Adipose tissue (tissue), 3 donors: Measurements from ENCODE around the gene TMEM61. TPM values are rescaled to one million over a fixed set of nuclear protein-coding genes. Genes with fewer than 3 reads are reported as not detected.

Source experiments
- H3K27ac ChIP-seq: one replicate; pipeline ENCODE4 v1.5.1; 2013; ENCODE audit warnings: low read depth, low read length
- WGBS, 3 donors: extraction: QIAGEN DNeasy Blood & Tissue Kit; methylation state at CpG; one replicate each; pipeline ENCODE4 v1.1.7; 2013; 5-methylcytosine and 5-hydroxymethylcytosine counted together
- polyA plus RNA-seq, 3 donors: library from polyadenylated mRNA; stranded (reverse); fragments of 200-250 nt; gene quantifications; one replicate each; pipeline ENCODE4 v1.2.3, GENCODE V29; 2013
- donor health status: healthy with polysubstance abuse.
- donor health status: Bipolar disorder and iron deficiency.
- donor health status: healthy.

Gene TMEM61
- polyA plus RNA-seq, 3 donors: 0.45 to 3.1 (median 0.70) TPM

- WGBS, 3 donors: 58 to 75% (median 70%) methylated on average over 9 of the region's 9 CpGs
- no peak overlapping the region for H3K27ac ChIP-seq
These were observed 15.4 kb downstream of the TMEM61 start for GRCh38 chr1:54995835-54996234.

GRCh38 chr1:54996359-54996868 lies 16.0 kb downstream of the TMEM61 start:
- WGBS, 3 donors: 3 to 5% (median 5%) methylated on average over 22 to 23 of the region's 23 CpGs
- no peak overlapping the region for H3K27ac ChIP-seq

DNA sequence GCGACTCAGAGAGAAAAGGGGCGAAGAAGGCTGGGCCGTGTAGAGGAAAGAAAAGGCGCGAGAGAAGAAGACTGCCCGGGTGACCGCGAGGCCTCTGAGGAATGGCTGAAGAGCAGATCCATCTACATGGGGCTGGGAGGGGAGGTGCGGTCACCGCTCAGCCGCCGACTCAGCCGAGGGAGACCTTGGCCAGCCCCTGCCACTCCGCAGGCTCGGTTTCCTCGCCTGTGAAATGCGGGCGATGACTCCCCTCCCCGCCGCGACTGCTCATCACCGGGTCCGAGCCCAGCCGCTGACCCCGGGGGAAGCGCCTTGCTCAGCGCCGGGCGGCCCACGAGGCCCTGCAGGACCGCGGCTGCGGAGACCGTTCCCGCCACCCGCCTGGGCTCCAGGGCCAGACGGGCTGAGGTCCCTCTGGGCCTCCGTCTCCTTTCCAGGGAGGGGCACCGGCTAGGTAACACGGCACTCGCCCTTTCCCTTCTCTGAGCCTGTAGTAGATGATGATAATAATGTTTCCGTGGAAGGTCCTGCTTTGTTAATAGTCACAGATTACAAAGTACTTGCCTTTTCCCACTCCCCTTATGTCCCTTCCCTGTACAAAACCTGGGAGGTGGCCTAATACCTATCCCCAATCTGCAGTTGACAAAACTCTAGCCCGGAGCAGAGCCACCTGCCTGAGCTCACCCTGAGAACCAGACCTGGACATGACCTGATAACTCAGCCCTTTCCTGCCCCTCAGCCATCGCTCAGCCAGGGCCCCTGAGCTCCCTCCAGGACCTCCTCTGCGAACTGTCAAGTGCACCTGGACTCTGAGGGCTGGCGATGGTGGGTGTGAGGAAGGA lies 16.7 kb downstream of the TMEM61 start:
- 14 to 15% (median 15%) methylated on average over 36 to 45 of the region's 46 CpGs for WGBS, 3 donors
- H3K27ac ChIP-seq: no peak overlapping the region

DNA sequence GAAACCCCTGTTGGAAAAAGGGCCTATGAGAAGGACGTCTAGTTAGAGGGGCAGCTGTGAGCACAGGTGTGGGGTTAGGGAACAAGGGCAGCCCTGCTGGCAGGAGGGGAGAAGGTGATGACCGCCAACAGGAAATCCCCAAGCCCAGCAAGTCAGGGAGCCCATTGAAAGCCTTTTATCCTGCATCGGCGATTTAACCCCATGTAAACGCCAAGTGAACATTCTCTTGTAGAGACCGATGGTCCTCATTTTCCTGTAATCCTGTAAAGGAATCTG lies 17.2 kb downstream of the TMEM61 start:
- WGBS, 3 donors: 72 to 83% (median 76%) methylated on average over 6 of the region's 6 CpGs

DNA sequence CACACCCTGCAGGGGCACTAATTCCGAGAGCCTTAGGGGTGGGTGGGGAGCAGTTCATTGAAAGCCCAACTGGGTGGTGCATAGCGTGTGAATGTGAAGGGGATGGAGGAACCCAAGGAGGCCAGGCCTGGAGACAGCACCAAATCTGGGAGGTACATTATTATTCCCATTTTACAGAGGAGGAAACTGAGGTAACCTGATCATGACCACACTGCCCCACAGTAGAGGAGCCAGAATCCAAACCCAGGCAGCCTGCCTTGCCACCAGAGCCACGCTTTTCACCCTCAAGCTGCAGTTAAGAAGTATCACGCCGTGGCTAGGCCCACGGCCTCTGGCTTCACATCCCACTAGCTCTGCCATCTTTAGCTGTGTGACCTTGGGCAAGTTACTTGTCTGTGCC lies 17.7 kb downstream of the TMEM61 start:
- WGBS, 3 donors: 85 to 90% (median 90%) methylated on average over 6 of the region's 6 CpGs
- H3K27ac ChIP-seq: no peak overlapping the region

More for the DNA sequence above, 17.2 kb downstream of the TMEM61 start:
- no peak overlapping the region for H3K27ac ChIP-seq

DNA sequence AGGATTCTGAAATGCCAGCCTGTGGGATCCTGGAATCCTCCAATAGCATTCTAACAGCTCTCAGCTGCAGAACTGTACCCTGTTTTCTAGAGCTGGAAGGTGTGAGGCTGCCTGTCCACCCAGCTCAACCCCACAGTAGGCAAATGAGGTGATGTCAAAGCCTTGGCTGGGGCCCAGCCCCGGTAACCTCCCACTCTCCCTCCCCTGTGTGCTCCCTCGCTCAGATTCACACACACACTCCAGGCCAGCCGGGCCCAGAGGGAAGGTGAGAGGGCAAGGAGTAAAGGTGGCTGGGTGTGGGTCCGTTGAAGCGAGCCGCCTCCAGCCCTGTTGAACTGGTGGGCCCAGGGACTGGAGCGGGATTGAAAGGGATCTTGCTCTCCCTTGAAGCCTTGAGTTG lies 18.2 kb downstream of the TMEM61 start, which contains the start of gene BSND:
BSND (plus strand) TSS at position 257 of the 400 bp plus-strand sequence. CDS start 254 bp downstream, outside the sequence.
- no peak within 1 kb of the TSS for H3K27ac ChIP-seq
- WGBS, 3 donors: 60 to 69% (median 65%) methylated on average over 7 of the region's 7 CpGs

DNA sequence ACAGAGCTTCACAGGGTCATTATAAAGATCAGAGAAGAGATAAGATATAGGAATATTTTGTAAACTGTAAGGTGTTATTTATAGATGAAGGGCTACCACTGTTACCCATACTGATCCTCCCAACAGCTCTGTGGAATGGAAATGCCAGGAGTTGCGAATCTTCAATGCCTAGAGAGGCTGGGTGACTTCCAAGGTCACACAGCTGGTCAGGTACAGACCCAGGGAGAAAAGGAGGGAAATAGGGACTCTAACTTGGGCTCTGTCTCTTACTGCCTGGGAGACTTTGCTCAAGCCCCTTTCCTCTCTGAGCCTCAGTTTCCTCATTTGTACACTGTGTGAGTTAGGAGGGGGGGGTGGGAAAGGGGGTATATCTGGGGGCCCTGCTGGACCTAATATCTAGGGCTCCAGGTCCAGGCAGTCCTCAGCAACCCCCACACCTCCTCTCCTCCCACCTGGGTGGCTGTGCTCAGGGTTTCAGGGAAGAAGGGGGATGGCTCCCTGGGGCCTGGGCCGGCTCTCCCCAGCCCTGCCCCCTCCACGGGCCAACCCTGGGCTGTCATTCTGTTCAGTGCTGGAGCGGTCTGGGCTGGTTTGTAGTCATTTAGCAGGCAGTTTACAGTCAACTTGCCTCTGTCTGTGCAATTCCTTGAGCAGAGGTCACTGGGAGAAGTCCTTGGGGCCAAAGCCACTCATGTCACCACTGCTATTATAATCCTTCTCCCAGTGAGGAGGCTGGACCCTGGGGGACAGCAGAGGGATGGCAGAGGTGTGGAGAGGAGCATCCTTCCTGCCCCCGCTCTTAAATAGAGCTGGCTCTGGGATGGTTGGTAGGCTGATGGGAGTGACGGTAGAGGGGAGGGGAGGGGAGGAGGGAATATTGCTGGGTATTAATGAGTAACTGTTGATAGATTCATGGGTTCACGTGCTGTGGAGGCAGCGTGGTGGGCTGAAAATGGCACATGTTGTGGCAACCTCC lies 20.0 kb downstream of the TMEM61 start:
- 62 to 71% (median 69%) methylated on average over 8 of the region's 8 CpGs for WGBS, 3 donors
- no peak overlapping the region for H3K27ac ChIP-seq

DNA sequence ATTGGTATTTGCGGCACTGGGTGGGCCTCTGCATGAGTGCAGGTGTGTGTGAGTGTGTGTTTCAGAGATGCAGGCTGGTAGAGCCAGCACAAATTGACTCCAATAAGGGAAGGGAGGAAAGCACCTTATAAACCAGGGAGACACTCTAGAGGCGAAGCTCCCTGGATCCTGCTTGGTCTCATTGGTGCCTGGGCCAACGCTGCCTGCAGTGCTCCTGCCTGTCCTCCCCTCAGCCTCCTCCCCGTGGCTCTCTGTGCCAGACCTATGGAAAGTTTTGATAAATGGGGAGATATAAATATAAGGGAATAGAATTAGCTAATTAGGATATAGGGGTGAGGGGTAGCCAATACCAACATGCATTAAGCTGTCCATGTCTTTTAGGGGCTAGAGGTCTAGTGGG lies 20.9 kb downstream of the TMEM61 start:
- 87 to 92% (median 91%) methylated on average over 4 of the region's 4 CpGs for WGBS, 3 donors
- H3K27ac ChIP-seq: no peak overlapping the region

- H3K27ac ChIP-seq: no peak overlapping the region
- whole genome bisulfite sequencing, 3 donors: 30 to 58% (median 31%) methylated on average over 2 of the region's 2 CpGs
These were observed 22.3 kb downstream of the TMEM61 start for GRCh38 chr1:55002686-55003085.

DNA sequence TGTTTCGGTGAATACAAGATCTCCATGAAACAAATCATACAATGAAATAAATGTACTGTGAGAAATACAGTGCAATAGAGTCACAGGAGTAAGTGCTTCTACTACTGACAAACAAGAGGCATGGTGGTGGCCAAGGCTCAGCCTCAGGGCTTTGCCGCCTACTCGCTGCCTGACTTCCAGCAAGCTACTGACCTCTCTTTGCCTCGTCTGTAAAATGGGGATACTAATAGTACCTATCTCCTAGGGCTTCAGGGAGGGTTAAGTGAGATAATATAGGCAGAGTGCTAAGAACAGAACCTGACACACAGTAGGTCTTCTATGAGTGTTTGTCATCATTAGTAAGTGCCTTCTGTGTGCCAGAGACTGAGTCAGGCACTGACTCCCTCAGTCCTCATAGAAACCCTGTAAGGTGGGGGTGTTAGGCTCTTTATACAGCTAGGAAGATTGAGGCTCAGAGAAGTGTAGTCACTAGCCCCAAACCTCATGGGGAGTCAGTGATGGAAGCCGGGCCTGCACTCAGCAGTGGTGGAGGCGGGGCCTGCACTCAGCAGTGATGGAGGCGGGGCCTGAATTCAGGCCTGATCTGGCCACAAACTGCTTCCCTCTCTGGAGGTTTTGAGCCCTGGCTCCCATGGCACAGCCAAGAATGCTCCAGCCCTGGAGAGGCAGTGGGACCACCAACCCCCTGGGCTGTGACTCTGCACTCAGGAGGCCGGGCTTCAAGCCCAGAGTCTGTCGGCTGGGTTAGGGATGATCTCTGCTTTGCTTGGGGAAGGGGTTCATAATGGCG lies 25.1 kb downstream of the TMEM61 start:
- 80 to 89% (median 87%) methylated on average over 10 of the region's 10 CpGs for WGBS, 3 donors
- no peak overlapping the region for H3K27ac ChIP-seq

DNA sequence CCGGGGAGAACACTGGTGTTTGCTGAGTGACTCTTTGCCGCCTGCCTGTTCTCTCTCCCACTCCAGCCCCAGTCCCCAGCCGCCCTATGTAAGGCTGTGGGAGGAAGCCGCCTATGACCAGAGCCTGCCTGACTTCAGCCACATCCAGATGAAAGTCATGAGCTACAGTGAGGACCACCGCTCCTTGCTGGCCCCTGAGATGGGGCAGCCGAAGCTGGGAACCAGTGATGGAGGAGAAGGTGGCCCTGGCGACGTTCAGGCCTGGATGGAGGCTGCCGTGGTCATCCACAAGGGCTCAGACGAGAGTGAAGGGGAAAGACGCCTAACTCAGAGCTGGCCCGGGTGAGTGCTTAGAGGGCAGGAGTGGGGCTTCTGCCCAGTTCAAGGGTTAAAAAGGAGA lies 26.5 kb downstream of the TMEM61 start:
- H3K27ac ChIP-seq: no peak overlapping the region
- WGBS, 3 donors: 90 to 91% (median 90%) methylated on average over 10 to 12 of the region's 12 CpGs

DNA sequence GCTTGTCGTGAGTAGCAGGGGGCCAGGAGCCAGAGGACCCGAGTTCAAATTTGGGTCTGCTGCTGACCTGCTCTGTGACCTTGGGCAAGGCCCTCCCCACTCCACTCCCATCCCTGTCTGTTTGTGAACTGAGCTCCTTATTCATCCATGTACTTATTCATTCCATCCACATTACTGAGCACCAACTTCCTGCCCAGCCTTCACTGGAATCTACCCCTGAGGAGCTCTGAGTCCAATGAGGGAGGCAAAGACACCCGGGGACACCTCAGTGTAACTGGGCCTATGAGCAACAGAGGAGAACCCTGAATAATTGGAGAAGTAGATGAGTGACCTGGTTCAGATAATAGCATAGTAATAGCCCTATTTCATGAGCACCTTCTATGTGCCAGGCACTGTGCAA lies 27.2 kb downstream of the TMEM61 start:
- H3K27ac ChIP-seq: no peak overlapping the region
- 86 to 92% (median 88%) methylated on average over 3 of the region's 3 CpGs for WGBS, 3 donors

GRCh38 chr1:55010194-55010886 lies 29.9 kb downstream of the TMEM61 start:
- 84 to 91% (median 88%) methylated on average over 9 of the region's 9 CpGs for WGBS, 3 donors
- no peak overlapping the region for H3K27ac ChIP-seq

DNA sequence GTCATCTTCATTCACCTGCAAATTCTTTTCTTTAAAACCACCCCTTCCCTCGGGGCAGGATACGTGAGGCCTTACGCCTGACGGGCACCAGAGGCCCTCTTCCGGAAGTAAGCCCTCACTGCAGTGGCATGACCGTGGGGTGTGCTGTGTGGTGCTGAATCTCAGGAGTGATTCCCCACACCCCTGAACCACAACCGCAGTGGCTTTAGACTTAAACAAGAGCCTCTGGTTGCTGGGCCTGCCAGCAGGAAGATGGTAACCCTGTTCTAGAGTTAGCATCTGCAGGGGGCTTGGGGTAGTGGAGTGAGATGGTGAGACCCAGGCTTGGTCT lies 30.4 kb downstream of the TMEM61 start:
- WGBS, 3 donors: 81 to 94% (median 91%) methylated on average over 7 of the region's 7 CpGs
- H3K27ac ChIP-seq: no peak overlapping the region

GRCh38 chr1:55012661-55013060 lies 32.2 kb downstream of the TMEM61 start:
- no peak overlapping the region for H3K27ac ChIP-seq
- 57 to 78% (median 73%) methylated on average over 1 of the region's 1 CpG for WGBS, 3 donors

GRCh38 chr1:55015123-55015522 lies 34.7 kb downstream of the TMEM61 start:
- WGBS, 3 donors: 84 to 93% (median 88%) methylated on average over 5 of the region's 5 CpGs
- H3K27ac ChIP-seq: no peak overlapping the region

GRCh38 chr1:55015731-55016620 lies 35.5 kb downstream of the TMEM61 start:
- no peak overlapping the region for H3K27ac ChIP-seq
- WGBS, 3 donors: 63 to 71% (median 64%) methylated on average over 12 of the region's 12 CpGs
